GM21717 (cell line): ENCODE results near the gene SPECC1L.

Experiments used
- ATAC-seq: cut with Tn5 transposase; IDR thresholded peaks from one replicate; pipeline ENCODE4 v1.9.1; 2021; ENCODE audit warnings: mild to moderate bottlenecking, moderate library complexity; ENCODE audit not compliant: unreplicated experiment

The SPECC1L gene

GRCh38 chr22:24424901-24425775 lies 154.5 kb downstream of the SPECC1L start:
- no peak for ATAC-seq

GRCh38 chr22:24426436-24426835 lies 155.8 kb downstream of the SPECC1L start:
- ATAC-seq: no peak

- no peak for ATAC-seq
Measured at GRCh38 chr22:24426851-24427499, 156.3 kb downstream of the SPECC1L start.

GRCh38 chr22:24427500-24428164 lies 157.0 kb downstream of the SPECC1L start, which contains the start of gene ADORA2A:
ADORA2A (plus strand) TSS chr22:24427599; CDS start chr22:24433405, 5,806 bp downstream.
- ATAC-seq: peak; percentile 39

- no peak for ATAC-seq
Measured at GRCh38 chr22:24428751-24429410, 158.2 kb downstream of the SPECC1L start.

GRCh38 chr22:24429411-24430365 lies 159.1 kb downstream of the SPECC1L start:
- ATAC-seq: no peak

- no peak for ATAC-seq
Measured at GRCh38 chr22:24430431-24431308, 160.0 kb downstream of the SPECC1L start.

- ATAC-seq: no peak
Measured at GRCh38 chr22:24431309-24432034, 160.8 kb downstream of the SPECC1L start.

GRCh38 chr22:24432059-24432853 lies 161.6 kb downstream of the SPECC1L start:
- no peak for ATAC-seq

- no peak for ATAC-seq
Measured at GRCh38 chr22:24433001-24433827, 162.6 kb downstream of the SPECC1L start.

GRCh38 chr22:24433828-24434470 lies 163.3 kb downstream of the SPECC1L start:
- ATAC-seq: peak; percentile 51

GRCh38 chr22:24434471-24435322 lies 164.1 kb downstream of the SPECC1L start:
- ATAC-seq: peak; percentile 46

GRCh38 chr22:24435323-24435645 lies 164.7 kb downstream of the SPECC1L start:
- no peak for ATAC-seq

GRCh38 chr22:24435861-24436371 lies 165.3 kb downstream of the SPECC1L start:
- no peak for ATAC-seq

- ATAC-seq: no peak
Measured at GRCh38 chr22:24436553-24436952, 165.9 kb downstream of the SPECC1L start.
